RWPE1 (cell line): ENCODE measurements around the gene CD19.
"Not testable (repeated sequence)": the region's sequence is repeated elsewhere in the genome, so short reads cannot be mapped to it uniquely, and the experiment has no call there.

ENCODE experiments used
- CTCF ChIA-PET: fragments of 350-600 bp; sonication (Branson Sonifier 250); formaldehyde crosslinking; extraction: SDS; loops from one replicate; lab custom pipeline; 2021; lab: Yijun Ruan, JAX
- POLR2A ChIA-PET: fragments of 400-600 bp; formaldehyde crosslinking; extraction: SDS; loops from one replicate; lab custom pipeline; 2020; ENCODE audit warnings: antibody characterized with exemption; ENCODE audit not compliant: low non-redundant PET; lab: Yijun Ruan, JAX
- DNase-seq: peaks from one replicate; pipeline ENCODE4 v3.0.0; 2012; ENCODE audit warnings: low spot score
- H3K27ac ChIP-seq: fragments of 450-650 bp; 2 replicates; pipeline ENCODE4 v1.5.1; 2017
- CTCF ChIP-seq: fragments of 450-650 bp; conservative IDR thresholded peaks from 2 replicates; pipeline ENCODE4 v1.5.1; 2017; ENCODE audit warnings: low read depth, mild to moderate bottlenecking

Gene CD19

GRCh38 chr16:28975158-28975599 lies 43.4 kb downstream of the CD19 start:
- CTCF ChIA-PET: no interaction called here
- POLR2A ChIA-PET: no interaction called here
- TF ChIP-seq CTCF: no peak
- peak overlapping the region; percentile 86 for H3K27ac ChIP-seq
- DNase-seq: peak; percentile 6

GRCh38 chr16:28977703-28978662 lies 46.2 kb downstream of the CD19 start:
- TF ChIP-seq CTCF: peak; percentile 65
- DNase-seq: peak; percentile 35
- H3K27ac ChIP-seq: no peak overlapping the region
- POLR2A ChIA-PET: interaction anchor here (0.6 kb wide), 1 partner anchor 11 kb away, joined by 3 read pairs; no protein-coding TSS in a partner anchor
- CTCF ChIA-PET: interaction anchor here (0.5 to 1.5 kb wide), 7 partner anchors 8 to 227 kb away, joined by 3 to 5 read pairs (median 4); no protein-coding TSS in a partner anchor

- DNase-seq, H3K27ac ChIP-seq, POLR2A ChIA-PET: not testable (repeated sequence)
- CTCF ChIA-PET: interaction anchor here (0.6 to 0.7 kb wide), 2 partner anchors 8 to 58 kb away, joined by 3 to 6 read pairs; no protein-coding TSS in a partner anchor
Observed at GRCh38 chr16:28980330-28980729, 48.6 kb downstream of the CD19 start.

- no peak for DNase-seq
- ChIA-PET POLR2A (no interaction called here), CTCF (no interaction called here)
- H3K27ac ChIP-seq: no peak overlapping the region
- TF ChIP-seq CTCF: no peak
Observed at GRCh38 chr16:28980929-28981328, 49.2 kb downstream of the CD19 start.

GRCh38 chr16:28981517-28981916 lies 49.7 kb downstream of the CD19 start:
- no peak overlapping the region for H3K27ac ChIP-seq
- peak; percentile 53 for TF ChIP-seq CTCF
- peak; percentile 7 for DNase-seq
- CTCF ChIA-PET: no interaction called here
- POLR2A ChIA-PET: no interaction called here

- CTCF ChIA-PET: interaction anchor here (0.6 to 1.0 kb wide), 2 partner anchors 10 to 17 kb away, joined by 3 read pairs; no protein-coding TSS in a partner anchor
- no peak for DNase-seq
- no peak for TF ChIP-seq CTCF
- POLR2A ChIA-PET: no interaction called here
- H3K27ac ChIP-seq: no peak overlapping the region
Observed at GRCh38 chr16:28982418-28982817, 50.6 kb downstream of the CD19 start.

GRCh38 chr16:28982949-28983348 lies 51.2 kb downstream of the CD19 start:
- no peak for TF ChIP-seq CTCF
- POLR2A ChIA-PET: no interaction called here
- no peak overlapping the region for H3K27ac ChIP-seq
- DNase-seq: no peak
- CTCF ChIA-PET: interaction anchor here (1.0 kb wide), 1 partner anchor 9 kb away, joined by 3 read pairs; no protein-coding TSS in a partner anchor
